Midbrain (tissue), 1 donor: Measurements from ENCODE around the gene MYG1.
"Not testable (repeated sequence)": the region's sequence is repeated elsewhere in the genome, so short reads cannot be mapped to it uniquely, and the experiment has no call there.

ENCODE experiments used
- DNase-seq: peaks from one replicate; lab custom pipeline; 2025; lab: John Stamatoyannopoulos, UW

MYG1 gene

DNA sequence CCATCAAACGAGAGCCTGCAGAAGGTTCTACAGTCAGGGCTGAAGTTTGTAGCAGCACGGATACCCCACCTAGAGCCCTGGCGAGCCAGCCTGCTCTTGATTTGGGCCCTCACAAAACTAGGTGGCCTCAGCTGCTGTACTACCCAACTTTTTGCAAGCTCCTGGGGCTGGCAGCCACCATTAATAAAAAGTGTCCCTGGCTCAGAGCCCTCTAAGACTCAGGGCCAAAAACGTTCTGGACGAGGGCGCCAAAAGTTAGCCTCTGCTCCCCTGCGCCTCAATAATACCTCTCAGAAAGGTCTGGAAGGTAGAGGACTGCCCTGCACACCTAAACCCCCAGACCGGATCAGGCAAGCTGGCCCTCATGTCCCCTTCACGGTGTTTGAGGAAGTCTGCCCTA is 13.0 kb upstream of the MYG1 start:
- no peak for DNase-seq

DNA sequence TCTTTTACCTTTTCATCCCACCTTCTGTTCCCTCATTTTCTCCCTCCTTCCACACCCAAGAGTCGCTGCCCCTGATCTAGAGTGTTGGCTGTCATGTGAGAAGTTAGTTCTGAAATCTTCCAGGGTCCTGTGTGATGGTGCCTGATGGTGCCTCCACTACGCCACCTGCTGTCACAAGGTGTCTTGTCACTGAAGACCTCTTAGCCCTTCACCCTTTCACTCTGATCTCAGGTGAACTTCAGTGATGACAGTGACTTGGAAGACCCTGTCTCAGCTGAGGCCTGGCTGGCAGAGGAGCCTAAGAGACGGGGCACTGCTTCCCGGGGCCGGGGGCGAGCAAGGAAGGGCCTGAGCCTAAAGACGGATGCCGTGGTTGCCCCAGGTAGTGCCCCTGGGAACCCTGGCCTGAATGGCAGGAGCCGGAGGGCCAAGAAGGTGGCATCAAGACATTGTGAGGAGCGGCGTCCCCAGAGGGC is 11.7 kb upstream of the MYG1 start:
- peak; percentile 30 for DNase-seq

DNA sequence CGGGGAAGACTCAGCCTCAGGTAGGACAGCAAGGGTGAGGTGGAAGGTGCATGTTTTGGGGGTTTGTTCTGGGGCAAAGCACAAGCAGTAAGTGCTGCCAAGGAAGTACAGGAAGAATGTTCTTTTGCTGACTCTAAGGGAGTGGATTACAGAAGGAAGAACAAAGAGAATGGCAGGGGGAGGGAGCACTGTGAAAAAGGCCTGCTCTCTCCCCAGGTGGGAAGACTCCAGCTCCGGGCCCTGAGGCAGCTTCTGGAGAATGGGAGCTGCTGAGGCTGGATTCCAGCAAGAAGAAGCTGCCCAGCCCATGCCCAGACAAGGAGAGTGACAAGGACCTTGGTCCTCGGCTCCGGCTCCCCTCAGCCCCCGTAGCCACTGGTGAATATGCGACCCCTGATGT is 11.2 kb upstream of the MYG1 start:
- no peak for DNase-seq

DNA sequence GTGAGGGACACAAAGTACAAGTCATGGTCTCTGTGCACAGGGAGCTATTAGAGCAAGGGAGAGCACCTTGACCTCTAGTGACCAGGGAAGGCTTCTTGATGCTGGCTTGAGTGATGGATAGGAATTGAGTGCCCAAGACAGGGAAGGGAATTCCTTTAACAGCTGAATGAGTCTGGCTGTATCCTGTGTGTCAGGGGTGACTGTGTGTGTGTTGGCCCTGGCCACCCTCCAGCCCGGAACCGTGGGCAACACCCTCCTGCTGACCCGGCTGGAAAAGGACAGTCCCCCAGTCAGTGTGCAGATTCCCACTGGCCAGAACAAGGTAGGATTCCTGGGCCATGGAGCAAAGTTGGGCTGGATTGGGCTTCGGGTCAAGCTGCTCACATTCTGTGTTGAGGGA is 9.6 kb upstream of the MYG1 start:
- no peak for DNase-seq

DNA sequence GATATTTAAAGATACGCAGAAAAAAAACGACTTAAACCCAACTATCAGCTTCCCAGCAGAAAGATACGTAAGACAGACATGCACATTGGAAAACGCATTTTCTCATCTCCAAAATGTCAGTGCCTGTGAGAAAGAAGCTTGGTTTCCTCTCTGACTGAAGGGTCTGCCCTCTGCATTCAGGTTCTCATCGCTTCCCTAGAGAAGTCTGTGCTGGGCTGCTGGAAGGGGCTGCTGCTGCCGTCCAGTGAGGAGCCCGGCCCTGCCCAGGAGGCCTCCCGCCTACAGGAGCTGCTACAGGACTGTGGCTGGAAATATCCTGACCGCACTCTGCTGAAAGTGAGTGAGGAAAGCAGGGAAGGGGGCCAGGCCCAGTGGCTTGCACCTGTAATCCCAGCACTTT is 8.8 kb upstream of the MYG1 start:
- no peak for DNase-seq

DNA sequence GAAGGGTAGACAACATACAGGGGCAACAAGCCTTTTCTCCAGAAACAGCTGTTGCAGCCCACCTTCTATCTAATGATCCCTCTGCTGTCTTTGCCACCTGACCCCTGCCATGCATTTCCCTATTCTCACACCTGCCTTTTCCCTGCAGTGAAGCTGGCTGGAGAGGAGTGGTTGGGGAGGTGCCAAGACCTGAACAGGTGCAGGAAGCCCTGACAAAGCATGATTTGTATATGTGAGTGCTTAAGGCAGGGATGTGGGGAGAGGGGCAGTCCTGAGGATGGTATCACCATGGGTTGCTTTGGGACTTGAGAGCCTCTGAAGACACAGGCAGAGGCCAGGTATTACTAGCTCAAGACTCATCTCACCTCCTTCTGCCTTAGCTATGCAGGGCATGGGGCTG is 7.1 kb upstream of the MYG1 start:
- DNase-seq, result no peak

DNA sequence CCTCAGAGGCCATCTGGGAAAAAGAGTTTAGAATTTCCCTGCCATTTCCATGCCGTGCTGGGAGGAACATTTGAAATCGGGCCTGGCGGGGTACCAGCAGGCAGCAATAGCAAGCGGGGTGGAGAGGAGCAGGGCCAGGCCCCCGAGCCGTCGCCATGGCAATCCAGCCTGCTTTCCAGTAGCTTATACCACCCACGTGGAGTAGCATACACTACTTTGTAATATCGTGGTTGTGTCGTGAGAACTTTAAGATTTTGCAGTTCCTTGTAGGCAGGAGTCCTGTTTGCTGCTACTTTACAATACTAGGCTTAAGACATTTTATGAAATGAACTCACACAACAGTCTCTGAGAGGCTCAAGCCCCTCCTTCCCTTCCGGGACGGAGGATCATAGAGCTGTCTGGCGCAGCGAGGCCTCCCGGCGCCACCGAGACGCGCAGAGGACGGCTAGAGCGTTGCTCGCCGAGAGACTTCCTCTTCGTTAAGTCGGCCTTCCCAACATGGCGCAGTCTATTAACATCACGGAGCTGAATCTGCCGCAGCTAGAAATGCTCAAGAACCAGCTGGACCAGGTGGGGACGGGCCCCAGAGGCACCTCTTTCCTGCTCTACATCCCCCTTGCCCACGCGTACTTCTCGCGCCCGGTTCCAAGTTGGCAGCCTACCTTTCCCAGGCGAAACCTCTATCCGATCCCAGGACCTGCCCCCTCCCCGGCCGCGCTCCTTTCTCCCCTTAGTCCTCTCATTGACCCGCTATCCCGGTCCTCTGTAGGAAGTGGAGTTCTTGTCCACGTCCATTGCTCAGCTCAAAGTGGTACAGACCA is 4.2 kb upstream of the MYG1 start, which contains the start of gene PFDN5:
Gene PFDN5 (plus strand): TSS at position 473 of the 821 bp plus-strand sequence. CDS start 26 bp downstream, at position 499.
- DNase-seq, result peak; percentile 87

DNA sequence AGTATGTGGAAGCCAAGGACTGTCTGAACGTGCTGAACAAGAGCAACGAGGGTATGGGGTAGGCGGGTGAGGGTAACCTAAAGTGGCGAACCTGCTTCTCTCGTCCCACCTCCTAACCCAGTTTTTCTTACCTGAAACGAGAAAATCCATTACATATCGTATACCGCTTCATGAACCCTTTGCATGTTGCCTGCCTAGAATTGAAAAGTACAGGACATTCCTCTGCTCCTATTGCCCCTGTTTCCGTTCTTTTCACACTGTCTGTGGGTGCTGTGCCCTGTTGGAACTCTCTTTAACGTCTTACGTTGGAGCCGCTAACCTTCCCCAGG is 3.6 kb upstream of the MYG1 start:
- DNase-seq, result no peak

DNA sequence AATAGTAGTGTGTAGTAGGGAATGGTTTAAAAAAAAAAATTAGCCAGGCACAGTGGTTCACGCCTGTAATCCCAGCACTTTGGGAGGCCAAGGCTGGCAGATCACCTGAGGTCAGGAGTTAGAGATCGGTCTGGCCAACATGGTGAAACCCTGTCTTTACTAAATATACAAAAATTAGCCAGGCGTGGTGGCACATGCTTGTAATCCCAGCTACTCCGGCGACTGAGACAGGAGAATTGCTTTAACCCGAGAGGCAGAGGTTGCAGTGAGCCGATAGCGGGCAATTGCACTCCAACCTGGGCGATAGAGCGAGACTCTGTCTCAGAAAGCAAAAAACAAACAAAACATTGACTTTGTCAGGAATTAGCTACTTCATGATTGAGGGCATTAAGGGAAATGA is 2.4 kb upstream of the MYG1 start:
- not testable (repeated sequence) for DNase-seq

DNA sequence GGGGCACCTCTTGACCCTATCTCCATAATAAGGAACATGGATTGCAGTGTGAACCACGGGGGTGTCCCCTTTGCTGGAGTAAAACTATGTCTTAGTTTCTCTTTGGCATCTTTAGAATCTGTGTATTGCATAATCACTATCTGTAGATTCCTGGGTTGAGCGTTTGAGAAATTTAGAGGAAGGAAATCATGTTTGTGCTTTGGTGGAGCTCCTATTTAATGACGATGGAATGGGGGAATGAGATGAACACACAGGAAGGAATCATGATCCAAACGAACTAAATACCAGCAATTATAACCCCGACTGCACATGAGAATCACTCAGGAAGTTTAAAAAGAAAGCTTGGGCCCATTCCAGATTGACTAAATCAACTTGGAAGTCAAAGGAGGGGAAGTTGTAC is 1.3 kb upstream of the MYG1 start:
- DNase-seq, result no peak

DNA sequence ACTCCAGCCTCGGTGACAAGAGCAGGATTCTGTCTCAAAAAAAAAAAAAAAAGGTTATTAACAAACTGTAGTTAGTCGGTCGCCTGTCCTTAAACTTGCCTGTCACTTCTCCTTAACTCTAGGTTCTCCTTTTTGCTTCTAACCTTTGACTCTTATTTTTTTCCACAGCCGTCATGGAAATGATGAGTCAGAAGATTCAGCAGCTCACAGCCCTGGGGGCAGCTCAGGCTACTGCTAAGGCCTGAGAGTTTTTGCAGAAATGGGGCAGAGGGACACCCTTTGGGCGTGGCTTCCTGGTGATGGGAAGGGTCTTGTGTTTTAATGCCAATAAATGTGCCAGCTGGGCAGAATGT is 418 bp upstream of the MYG1 start:
- DNase-seq, result no peak

DNA sequence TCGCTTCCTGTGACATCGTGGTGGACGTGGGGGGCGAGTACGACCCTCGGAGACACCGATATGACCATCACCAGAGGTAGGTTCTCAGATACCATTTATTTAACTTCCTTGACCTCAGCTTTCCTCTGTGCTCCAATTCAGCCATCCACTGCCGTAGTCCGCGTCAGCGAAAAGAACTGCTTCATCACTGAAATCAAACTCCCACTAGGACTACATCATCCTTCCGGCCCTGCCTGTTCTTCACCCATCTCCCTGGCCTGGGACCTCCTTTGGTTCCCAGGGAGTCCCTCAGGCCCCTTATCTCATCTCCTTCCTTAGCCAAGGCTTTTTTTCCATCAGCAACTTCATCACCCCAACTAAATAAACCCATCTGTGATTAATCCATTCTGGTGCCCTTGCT is 692 bp downstream of the MYG1 start:
- DNase-seq, result no peak

DNA sequence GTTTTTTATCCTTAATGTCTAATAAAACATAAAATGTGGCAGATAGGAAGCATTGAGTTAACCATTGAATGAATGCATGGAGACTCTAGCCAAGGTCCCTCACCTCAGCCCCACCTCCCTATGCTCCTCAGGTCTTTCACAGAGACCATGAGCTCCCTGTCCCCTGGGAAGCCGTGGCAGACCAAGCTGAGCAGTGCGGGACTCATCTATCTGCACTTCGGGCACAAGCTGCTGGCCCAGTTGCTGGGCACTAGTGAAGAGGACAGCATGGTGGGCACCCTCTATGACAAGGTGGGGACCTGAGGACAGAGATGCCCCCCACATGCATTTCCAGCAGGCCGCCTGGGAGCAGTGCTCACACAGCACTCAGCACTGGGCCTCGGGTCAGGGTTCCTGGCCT is 3.4 kb downstream of the MYG1 start:
- no peak for DNase-seq

DNA sequence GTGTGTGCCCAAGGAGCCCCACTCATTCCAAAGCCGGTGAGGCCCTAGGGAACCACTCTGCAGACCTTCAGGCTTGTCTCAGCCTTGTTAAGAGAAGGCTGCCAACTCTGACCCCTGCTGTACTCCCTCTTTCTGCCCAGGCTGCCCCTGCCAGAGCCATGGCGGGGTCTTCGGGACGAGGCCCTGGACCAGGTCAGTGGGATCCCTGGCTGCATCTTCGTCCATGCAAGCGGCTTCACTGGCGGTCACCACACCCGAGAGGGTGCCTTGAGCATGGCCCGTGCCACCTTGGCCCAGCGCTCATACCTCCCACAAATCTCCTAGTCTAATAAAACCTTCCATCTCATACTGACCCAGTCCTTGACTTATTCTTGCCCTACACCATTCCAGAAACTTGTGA is 7.3 kb downstream of the MYG1 start:
- DNase-seq, result no peak

DNA sequence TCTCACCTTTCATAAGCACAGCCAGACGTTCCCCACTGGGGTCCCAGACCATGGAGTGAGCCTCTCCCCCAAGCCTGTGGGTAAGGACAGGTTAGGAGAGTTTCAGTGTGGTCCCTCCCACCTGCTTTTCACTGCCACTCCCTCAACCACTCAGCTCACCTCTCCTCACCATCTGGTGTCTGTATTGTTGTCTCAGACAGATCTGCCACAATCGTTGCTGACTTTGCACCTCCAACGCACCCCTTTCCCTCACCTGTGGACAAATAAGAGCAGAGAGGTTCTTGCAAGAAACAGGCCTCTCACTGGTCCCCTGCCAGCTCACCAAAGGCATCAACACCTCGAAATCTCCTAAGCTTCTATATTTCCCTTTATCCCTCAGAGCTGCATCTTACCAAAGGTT is 8.8 kb downstream of the MYG1 start:
- no peak for DNase-seq

DNA sequence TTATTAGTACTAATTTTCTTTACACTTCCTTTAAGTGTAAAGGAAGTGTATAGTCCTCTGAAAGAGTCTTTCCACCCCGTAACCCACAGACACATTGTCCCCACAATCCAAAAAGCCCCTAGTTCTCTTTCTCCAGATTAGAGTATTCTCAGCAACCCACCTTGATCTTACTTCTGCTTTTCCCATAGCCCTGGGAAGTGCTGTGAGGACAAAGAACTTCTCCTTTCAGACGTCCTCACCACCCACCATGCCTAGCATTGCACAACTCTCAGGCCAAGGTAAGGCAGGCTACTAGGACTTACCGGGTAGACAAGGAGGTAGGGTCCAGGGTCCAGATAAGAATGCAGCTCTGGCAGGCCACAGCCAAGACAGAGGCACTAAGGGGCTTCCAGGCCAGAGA is 14.5 kb downstream of the MYG1 start:
- no peak for DNase-seq

DNA sequence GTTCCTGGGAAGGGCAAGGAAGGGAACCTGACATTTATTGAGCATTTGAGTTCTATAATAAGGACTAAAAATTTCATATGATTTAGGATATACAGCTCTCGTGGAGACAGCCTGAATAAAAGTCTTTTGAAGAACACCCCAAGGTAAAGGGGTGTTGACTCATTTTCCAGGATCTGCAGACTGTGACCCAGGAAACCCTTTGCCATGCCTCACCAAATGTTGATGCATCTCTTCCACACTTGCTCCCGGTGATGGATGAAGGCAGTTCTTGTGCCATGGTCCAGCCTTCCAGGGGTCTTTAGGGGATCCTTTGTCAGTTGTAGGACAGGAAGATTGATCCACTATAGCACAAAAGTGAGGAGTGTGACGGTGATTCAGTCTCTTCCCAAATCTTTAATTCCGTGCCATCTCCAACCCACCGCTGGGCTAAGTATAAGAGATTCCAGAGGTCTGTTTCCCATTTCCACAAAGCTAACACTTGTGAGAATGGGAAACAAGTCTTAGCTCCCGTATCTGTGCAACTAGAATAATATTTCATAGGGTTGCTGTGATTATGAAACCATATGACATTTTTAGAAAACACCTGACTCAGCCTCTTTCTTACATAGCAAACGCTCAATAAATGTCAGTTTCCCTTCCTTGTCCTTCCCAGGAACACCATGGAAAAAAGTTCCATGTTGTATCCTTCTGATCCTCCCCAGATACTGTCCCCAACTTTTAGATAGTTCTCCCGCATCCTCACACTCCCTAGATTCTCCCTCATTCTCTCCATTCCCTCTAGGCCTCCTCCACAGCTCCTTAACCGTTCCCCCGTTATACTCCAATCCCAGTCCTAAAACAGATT is 21.1 kb downstream of the MYG1 start:
- no peak for DNase-seq

DNA sequence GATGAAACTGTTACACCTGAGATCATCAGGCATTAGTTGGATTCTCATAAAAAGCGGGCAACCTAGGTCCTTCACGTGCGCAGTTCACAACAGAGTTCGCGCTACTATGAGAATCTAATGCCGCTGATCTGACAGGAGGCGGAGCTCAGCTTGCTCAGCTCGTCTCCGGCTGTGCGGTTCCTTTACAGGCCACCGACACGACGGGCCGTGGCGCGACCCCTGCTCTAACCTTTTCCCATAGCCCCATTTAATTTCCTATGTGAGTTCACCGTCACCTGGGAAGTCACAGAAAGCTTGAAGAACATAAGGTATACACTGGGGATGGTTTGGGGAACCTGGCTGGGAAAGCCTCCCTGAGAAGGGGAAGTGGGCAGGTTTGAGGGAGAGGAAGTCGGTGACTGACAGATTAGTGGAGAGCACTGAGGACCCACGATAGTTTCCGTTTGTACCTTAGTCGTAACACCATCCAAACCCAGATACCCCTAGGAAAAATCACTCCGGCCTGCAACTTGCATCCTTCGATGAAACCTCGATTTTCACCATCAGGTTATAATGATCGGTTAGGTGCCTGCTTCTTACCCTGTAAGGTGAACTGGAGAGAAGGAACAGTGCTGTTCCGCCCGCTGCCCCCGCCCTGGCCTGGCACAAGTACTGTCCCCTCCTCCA is 24.8 kb downstream of the MYG1 start:
- no peak for DNase-seq

DNA sequence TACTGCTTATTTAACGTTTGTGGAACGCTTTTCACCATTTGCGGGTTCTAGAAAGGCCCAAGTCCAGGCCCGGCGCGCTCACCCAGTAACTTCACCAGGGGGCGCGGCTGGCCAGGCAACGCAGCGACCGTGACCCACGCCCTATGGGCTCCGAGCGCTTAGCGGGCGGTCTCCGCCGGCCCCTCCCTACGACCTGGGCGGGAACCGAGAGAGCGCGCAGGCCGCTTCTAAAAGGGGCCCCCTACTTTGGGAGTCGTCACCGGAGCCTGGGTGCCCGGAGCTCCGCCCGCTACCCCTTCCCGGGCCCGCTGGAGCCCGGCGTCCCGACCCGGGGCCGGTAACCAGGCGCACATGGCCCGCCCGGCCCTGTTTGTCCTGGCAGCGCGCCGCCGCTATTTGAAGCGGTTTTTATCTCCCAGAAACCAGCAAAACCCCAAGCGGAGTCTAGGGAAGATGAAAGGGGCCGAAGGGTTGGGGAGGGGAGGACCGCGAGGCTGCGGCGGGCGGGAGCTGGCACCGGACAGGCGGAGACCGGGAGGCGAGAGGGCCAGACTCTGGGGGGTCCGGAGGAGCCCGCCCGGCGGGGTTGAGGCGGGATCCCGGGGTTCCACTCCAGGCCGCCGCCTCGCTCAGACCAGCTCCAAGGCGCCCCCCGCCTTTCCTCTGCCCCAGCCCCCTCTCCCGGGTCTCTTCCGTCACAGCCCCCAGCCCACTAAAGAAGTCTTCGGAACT is 25.4 kb downstream of the MYG1 start:
- DNase-seq, result peak; percentile 92

DNA sequence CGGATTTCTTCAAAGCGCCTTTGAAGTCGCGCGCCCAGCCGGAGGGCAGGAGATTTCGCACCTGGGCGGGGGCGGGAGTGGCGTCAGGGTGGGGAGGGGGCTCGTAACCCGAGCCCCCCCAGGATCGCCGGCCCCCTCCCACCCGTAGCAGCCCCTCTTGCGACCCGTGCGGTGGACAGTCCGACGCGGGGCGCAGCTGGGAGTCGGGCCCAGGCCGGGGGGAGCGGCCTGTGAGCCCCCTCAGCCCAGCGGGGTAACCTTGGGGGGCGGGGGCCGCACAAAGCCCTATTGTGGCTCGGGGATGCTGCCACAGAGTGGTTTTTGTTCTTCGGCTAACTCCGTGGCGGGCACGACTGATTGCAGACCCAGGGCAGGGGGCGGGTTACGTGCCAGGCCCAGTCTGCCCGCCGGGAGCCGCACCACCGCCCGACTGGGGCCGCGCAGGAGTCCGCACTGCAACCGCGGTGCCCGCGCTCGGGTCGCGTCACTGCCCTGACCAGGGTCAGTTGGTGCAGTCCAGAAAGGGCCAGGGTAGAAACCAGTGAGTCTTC is 26.1 kb downstream of the MYG1 start:
- DNase-seq, result peak; percentile 87

DNA sequence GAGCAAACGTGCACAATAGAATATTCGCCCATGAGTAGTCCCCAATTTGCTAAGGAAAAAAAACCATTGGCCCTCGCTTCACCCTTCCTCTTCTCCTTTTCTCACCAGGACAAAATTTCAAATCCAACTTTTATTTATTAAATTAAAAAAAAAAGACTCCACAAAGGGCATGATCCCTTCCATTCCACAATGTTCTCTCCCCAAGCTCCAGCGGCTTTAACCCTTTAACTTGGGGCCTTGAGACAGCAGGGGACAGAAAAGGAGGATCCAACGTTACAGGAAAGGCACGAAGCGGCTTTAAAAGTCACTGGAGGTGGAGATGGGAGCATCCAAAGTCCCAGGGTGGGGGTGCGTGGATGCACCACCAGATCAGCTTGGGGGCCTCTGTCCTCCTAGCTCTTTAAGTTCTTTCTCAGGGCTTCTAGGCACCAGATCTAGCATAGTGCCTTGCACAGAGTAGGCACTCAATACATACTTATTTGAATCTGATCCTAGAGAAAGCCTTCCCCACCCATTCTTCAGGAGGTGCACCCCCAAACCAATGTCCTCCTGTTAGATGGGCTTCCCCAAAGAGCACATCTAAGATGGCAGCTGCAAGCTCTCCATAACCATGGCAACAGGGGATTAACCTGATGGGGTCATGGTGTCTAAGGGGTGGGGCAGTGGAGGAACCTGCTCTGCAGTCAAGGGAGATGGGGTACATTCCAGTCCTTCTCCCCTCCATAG is 27.1 kb downstream of the MYG1 start:
- DNase-seq, result no peak
